Measurements from ENCODE around the gene MAPK14. TPM values are rescaled to one million over a fixed set of nuclear protein-coding genes. Genes with fewer than 3 reads are reported as not detected.
A peak's percentile ranks its signal among the peaks of the same experiment; 100 is the strongest.

Gene MAPK14
- total RNA-seq, 4 donors from 2014 or later, result 85.2 to 201 (median 124) TPM

DNA sequence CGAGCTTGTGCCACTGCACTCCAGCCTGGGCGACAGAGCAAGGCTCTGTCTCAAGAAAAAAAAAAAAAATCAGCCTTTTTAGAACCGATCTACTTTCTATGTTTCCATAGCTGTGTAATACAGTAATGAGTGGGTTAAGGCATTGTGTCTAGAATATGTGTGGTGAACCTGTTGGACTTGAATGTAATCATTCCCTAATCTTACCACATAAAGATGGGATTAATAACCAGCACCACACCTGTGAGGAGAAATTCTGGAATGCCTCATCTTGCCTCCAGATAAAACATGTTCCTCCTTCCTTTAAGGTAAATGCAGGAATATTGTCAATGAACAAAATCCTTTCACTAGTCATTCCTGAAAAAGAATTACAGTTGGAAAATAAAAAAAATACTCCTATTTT lies 43.7 kb downstream of the MAPK14 start:
- DNase-seq, result no peak
- no peak overlapping the region for H3K4me3 ChIP-seq (replicated peaks in 1 of 3)
- no peaks in the 10 kb centered on the region for H3K36me3 ChIP-seq
- no peak overlapping the region for H3K27ac ChIP-seq
- no peak for TF ChIP-seq POLR2A (IDR thresholded peaks at IDR 0.05)
- TF ChIP-seq, protein P1, sequence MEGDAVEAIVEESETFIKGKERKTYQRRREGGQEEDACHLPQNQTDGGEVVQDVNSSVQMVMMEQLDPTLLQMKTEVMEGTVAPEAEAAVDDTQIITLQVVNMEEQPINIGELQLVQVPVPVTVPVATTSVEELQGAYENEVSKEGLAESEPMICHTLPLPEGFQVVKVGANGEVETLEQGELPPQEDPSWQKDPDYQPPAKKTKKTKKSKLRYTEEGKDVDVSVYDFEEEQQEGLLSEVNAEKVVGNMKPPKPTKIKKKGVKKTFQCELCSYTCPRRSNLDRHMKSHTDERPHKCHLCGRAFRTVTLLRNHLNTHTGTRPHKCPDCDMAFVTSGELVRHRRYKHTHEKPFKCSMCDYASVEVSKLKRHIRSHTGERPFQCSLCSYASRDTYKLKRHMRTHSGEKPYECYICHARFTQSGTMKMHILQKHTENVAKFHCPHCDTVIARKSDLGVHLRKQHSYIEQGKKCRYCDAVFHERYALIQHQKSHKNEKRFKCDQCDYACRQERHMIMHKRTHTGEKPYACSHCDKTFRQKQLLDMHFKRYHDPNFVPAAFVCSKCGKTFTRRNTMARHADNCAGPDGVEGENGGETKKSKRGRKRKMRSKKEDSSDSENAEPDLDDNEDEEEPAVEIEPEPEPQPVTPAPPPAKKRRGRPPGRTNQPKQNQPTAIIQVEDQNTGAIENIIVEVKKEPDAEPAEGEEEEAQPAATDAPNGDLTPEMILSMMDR (IDR thresholded peaks at IDR 0.05), result no peak
- H3K27me3 ChIP-seq, result no peaks in the 10 kb centered on the region
- H3K9me3 ChIP-seq, result no peaks in the 10 kb centered on the region
- intact Hi-C loops (cut with DNase I), result no loop called here
- peaks cover 8 to 18% of the 10 kb centered on the region in 2 donors for H3K4me1 ChIP-seq
- 91 to 99% methylated on average over 3 of the region's 3 CpGs for WGBS, 2 donors

DNA sequence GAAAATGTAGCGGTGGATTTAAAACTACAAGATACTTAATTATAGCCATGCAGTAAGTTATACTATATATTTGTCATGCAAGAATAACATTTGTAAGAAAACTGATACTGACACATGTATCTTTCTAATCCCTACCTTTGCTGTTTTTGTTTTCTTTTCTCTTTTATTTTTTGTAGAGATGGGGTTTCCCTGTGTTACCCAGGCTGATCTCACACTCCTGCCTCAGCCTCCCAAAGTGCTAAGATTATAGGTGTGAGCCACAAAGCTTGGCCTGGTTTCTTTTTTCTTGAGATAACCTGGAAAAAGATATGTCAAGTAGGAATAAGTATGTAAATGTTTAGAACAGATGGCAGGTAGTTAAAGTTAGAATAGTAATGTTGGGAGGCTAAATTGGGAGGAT lies 44.1 kb downstream of the MAPK14 start:
- Histone ChIP-seq H3K27ac (no peak overlapping the region), H3K27me3 (no peaks in the 10 kb centered on the region), H3K4me1 (peaks cover 8 to 14% of the 10 kb centered on the region in 2 donors), H3K9me3 (no peaks in the 10 kb centered on the region), H3K4me3 (replicated peaks in 1 of 3) (no peak overlapping the region), H3K36me3 (no peaks in the 10 kb centered on the region)
- TF ChIP-seq, protein P1 (IDR thresholded peaks at IDR 0.05), result no peak
- TF ChIP-seq POLR2A (IDR thresholded peaks at IDR 0.05), result no peak
- DNase-seq, result no peak
- 98 to 99% methylated on average over 1 of the region's 1 CpG for WGBS, 2 donors
- intact Hi-C loops (cut with DNase I), result no loop called here

DNA sequence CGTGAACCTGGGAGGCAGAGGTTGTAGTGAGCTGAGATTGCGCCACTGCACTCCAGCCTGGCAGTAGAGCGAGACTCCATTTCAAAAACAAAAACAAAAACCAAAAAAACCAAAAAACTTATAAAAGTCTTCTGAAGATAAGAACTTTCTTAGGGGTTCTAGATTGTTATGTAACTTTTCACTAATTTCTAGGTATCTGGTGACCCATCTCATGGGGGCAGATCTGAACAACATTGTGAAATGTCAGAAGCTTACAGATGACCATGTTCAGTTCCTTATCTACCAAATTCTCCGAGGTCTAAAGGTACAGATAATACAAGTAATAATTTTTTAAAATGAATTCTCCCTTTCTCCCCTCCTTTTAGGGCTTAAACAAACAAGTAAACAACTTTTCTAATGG lies 45.1 kb downstream of the MAPK14 start:
- intact Hi-C loops (cut with DNase I), result no loop called here
- H3K36me3 ChIP-seq, result no peaks in the 10 kb centered on the region
- no peak overlapping the region for H3K27ac ChIP-seq
- DNase-seq, result no peak
- no peaks in the 10 kb centered on the region for H3K9me3 ChIP-seq
- 98 to 99% methylated on average over 4 of the region's 4 CpGs for WGBS, 2 donors
- TF ChIP-seq POLR2A (IDR thresholded peaks at IDR 0.05), result no peak
- TF ChIP-seq, protein P1 (IDR thresholded peaks at IDR 0.05), result no peak
- H3K4me1 ChIP-seq, result peaks cover 8 to 12% of the 10 kb centered on the region in 2 donors
- no peaks in the 10 kb centered on the region for H3K27me3 ChIP-seq
- no peak overlapping the region for H3K4me3 ChIP-seq (replicated peaks in 1 of 3)

DNA sequence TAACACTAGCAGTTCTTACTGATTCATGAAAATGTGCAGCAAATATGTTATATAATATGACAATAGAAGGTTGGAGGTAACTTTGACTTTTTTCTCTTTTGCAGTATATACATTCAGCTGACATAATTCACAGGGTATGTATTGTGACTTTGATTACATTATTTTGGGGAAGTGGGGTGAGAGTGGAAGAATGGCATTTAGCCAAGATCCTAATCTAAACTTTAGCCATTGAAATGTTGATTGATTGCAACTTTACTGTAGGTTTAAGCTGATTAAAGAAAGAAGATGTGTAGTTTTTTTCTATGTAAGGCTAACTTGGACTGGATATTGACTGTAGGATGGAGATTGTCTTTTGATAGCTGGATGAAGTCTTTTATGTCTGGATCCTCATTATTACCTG lies 46.0 kb downstream of the MAPK14 start:
- peaks cover 6 to 8% of the 10 kb centered on the region in 2 donors for H3K4me1 ChIP-seq
- H3K4me3 ChIP-seq (replicated peaks in 1 of 3), result no peak overlapping the region
- H3K27me3 ChIP-seq, result no peaks in the 10 kb centered on the region
- no peaks in the 10 kb centered on the region for H3K9me3 ChIP-seq
- no peak for TF ChIP-seq POLR2A (IDR thresholded peaks at IDR 0.05)
- TF ChIP-seq, protein P1 (IDR thresholded peaks at IDR 0.05), result no peak
- peaks cover 0 to under 1% of the 10 kb centered on the region in 2 donors for H3K36me3 ChIP-seq
- intact Hi-C loops (cut with DNase I), result no loop called here
- H3K27ac ChIP-seq, result no peak overlapping the region
- no peak for DNase-seq

DNA sequence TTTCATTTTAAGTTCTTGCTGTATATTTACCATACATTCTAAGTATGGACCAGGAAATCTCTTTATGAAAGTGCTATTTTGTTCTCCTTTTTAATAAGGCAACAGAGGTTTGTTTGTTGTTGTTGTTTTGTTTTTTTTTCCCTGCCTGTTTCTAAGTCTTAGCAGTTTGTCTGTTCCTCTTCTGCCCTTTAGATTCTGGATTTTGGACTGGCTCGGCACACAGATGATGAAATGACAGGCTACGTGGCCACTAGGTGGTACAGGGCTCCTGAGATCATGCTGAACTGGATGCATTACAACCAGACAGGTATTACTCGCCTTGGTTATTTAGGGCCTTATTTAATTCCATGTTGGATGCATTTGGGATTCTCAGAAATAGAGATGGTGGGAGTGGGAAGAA lies 48.0 kb downstream of the MAPK14 start:
- Histone ChIP-seq H3K4me3 (replicated peaks in 1 of 3) (no peak overlapping the region), H3K36me3 (peaks cover 9 to 19% of the 10 kb centered on the region in 2 donors), H3K27me3 (no peaks in the 10 kb centered on the region), H3K4me1 (no peaks in the 10 kb centered on the region), H3K27ac (no peak overlapping the region), H3K9me3 (no peaks in the 10 kb centered on the region)
- intact Hi-C loops (cut with DNase I), result no loop called here
- TF ChIP-seq POLR2A (IDR thresholded peaks at IDR 0.05), result no peak
- TF ChIP-seq, protein P1 (IDR thresholded peaks at IDR 0.05), result peak in 1 of 6 experiments; percentile 22
- no peak for DNase-seq
- WGBS, 2 donors, result 65 to 79% methylated on average over 3 of the region's 3 CpGs
